Measurements from ENCODE around the gene KCNK7.

The KCNK7 gene

GRCh38 chr11:65599216-65599954, 3.8 kb upstream of the KCNK7 start:
- TF ChIP-seq FOXP2 (optimal IDR thresholded peaks at IDR 0.05; ENCODE audit: borderline replicate concordance, extremely low read depth, extremely low read length, insufficient read depth) (no peak), SIN3A (IDR thresholded peaks at IDR 0.05; ENCODE audit: borderline replicate concordance, insufficient read depth, low read length) (no peak), TAF1 (IDR thresholded peaks at IDR 0.05; ENCODE audit: borderline replicate concordance, insufficient read depth, low read length) (no peak), POLR2AphosphoS5 (IDR thresholded peaks at IDR 0.05; ENCODE audit: low read depth, low read length) (no peak)
- TF ChIP-seq, protein P1, sequence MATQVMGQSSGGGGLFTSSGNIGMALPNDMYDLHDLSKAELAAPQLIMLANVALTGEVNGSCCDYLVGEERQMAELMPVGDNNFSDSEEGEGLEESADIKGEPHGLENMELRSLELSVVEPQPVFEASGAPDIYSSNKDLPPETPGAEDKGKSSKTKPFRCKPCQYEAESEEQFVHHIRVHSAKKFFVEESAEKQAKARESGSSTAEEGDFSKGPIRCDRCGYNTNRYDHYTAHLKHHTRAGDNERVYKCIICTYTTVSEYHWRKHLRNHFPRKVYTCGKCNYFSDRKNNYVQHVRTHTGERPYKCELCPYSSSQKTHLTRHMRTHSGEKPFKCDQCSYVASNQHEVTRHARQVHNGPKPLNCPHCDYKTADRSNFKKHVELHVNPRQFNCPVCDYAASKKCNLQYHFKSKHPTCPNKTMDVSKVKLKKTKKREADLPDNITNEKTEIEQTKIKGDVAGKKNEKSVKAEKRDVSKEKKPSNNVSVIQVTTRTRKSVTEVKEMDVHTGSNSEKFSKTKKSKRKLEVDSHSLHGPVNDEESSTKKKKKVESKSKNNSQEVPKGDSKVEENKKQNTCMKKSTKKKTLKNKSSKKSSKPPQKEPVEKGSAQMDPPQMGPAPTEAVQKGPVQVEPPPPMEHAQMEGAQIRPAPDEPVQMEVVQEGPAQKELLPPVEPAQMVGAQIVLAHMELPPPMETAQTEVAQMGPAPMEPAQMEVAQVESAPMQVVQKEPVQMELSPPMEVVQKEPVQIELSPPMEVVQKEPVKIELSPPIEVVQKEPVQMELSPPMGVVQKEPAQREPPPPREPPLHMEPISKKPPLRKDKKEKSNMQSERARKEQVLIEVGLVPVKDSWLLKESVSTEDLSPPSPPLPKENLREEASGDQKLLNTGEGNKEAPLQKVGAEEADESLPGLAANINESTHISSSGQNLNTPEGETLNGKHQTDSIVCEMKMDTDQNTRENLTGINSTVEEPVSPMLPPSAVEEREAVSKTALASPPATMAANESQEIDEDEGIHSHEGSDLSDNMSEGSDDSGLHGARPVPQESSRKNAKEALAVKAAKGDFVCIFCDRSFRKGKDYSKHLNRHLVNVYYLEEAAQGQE (IDR thresholded peaks at IDR 0.05; ENCODE audit: insufficient read depth in 1 of 2, low read depth in 2 of 2, low read length in 2 of 2) = no peak

GRCh38 chr11:65598258-65598699, 2.7 kb upstream of the KCNK7 start:
- no peak for TF ChIP-seq FOXP2 (optimal IDR thresholded peaks at IDR 0.05; ENCODE audit: borderline replicate concordance, extremely low read depth, extremely low read length, insufficient read depth)
- no peak for TF ChIP-seq POLR2AphosphoS5 (IDR thresholded peaks at IDR 0.05; ENCODE audit: low read depth, low read length)
- TF ChIP-seq SIN3A (IDR thresholded peaks at IDR 0.05; ENCODE audit: borderline replicate concordance, insufficient read depth, low read length) = no peak
- TF ChIP-seq, protein P1 (IDR thresholded peaks at IDR 0.05; ENCODE audit: insufficient read depth in 1 of 2, low read depth in 2 of 2, low read length in 2 of 2) = no peak
- TF ChIP-seq TAF1 (IDR thresholded peaks at IDR 0.05; ENCODE audit: borderline replicate concordance, insufficient read depth, low read length) = no peak

DNA sequence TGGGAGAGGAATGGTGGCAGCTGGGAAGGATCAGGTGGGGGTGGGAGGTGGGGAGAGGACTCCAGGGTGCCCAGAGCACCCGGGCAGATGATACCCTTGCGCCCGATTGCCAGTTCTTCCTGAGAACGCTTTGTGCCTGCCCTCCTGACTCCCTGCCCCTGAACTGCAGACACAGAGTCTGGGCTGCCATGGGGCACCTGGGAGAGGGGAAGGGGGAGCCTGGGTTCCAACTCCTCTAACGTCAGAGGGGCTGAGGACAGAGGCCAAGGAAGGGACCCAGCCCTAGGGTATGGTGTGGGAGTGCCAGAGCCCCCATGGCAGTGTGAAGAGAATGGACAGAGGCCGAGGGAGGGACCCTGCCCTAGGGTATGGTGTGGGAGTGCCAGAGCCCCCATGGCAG, 920 bp upstream of the KCNK7 start:
- TF ChIP-seq, protein P1 (IDR thresholded peaks at IDR 0.05; ENCODE audit: insufficient read depth in 1 of 2, low read depth in 2 of 2, low read length in 2 of 2) = no peak

DNA sequence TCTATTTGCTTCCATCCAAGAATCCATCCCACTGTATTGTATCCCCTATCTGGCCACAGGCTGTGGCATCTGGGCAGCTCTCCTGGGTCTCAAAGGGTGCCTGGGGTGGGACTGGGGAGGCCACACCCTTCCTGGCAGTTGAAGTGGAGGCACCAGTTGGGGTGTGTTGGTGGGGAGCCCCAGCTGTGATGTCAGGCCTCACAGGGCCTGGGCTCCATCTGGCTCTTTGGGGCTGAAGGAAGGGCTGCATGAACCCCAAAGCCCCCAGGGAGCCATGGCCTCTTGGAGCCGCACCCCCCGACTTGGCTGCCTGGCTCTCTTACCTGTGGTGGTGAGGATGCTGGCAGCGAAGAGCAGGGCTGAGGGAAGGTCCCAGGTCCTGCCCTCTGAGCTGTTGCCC, 469 bp downstream of the KCNK7 start:
- TF ChIP-seq POLR2AphosphoS5 (IDR thresholded peaks at IDR 0.05; ENCODE audit: low read depth, low read length) = no peak
- TF ChIP-seq FOXP2 (optimal IDR thresholded peaks at IDR 0.05; ENCODE audit: borderline replicate concordance, extremely low read depth, extremely low read length, insufficient read depth) = no peak
- TF ChIP-seq TAF1 (IDR thresholded peaks at IDR 0.05; ENCODE audit: borderline replicate concordance, insufficient read depth, low read length) = no peak
- no peak for TF ChIP-seq SIN3A (IDR thresholded peaks at IDR 0.05; ENCODE audit: borderline replicate concordance, insufficient read depth, low read length)
- TF ChIP-seq, protein P1 (IDR thresholded peaks at IDR 0.05; ENCODE audit: insufficient read depth in 1 of 2, low read depth in 2 of 2, low read length in 2 of 2) = no peak

Data from PFSK-1 (cell line).